PC-3 (cell line): ENCODE measurements around the gene MDK. TPM values are rescaled to one million over a fixed set of nuclear protein-coding genes. Genes with fewer than 3 reads are reported as not detected.
A peak's percentile ranks its signal among the peaks of the same experiment; 100 is the strongest.

Experiments used
- ATAC-seq: fragments of 200-7000 bp; cut with Tn5 transposase; 2 replicates; pipeline ENCODE4 v1.9.1; 2020; ENCODE audit warnings: mild to moderate bottlenecking, moderate library complexity
- BruUV-seq: library from RNA; stranded (reverse); fragments of 400-500 nt; replicated peaks from 2 replicates; lab custom pipeline; 2021; lab: Mats Ljungman, UMichigan
- CTCF ChIA-PET: fragments of 300-600 bp; sonication (Branson Sonifier 250); formaldehyde crosslinking; loops from one replicate; lab custom pipeline; 2022; ENCODE audit warnings: antibody characterized with exemption; lab: Charles Lee
- POLR2A ChIA-PET: fragments of 300-600 bp; sonication (Branson Sonifier 250); formaldehyde crosslinking; loops from one replicate; lab custom pipeline; 2022; ENCODE audit warnings: antibody characterized with exemption; ENCODE audit not compliant: unreplicated experiment; lab: Charles Lee
- DNase-seq: peaks from one replicate; pipeline ENCODE4 v3.0.0-alpha.2; 2015
- H2AFZ ChIP-seq: fragments of 300-600 bp; sonication (generic); 2 replicates; pipeline ENCODE4 v1.6.0; 2016; ENCODE audit warnings: antibody characterized with exemption, low read length
- H3F3A ChIP-seq: fragments of 300-600 bp; sonication (generic); one replicate; pipeline ENCODE4 v1.6.0; 2017; ENCODE audit warnings: antibody characterized with exemption, low read length, control low read depth, mild to moderate bottlenecking; ENCODE audit not compliant: unreplicated experiment
- H3K27ac ChIP-seq: fragments of 300-600 bp; sonication (generic); 2 replicates; pipeline ENCODE4 v1.5.1; 2016; ENCODE audit warnings: mild to moderate bottlenecking, low read length
- H3K27me3 ChIP-seq: fragments of 300-600 bp; sonication (generic); 2 replicates; pipeline ENCODE4 v1.6.1; 2016; ENCODE audit warnings: low read length, mixed read lengths
- H3K36me3 ChIP-seq: fragments of 300-600 bp; sonication (generic); 2 replicates; pipeline ENCODE4 v1.6.1; 2016; ENCODE audit warnings: low read depth, mixed run types, low read length, mixed read lengths
- H3K4me1 ChIP-seq: fragments of 300-600 bp; sonication (generic); 2 replicates; pipeline ENCODE4 v1.5.1; 2016; ENCODE audit warnings: low read length; ENCODE audit not compliant: insufficient read depth
- H3K4me2 ChIP-seq: fragments of 300-600 bp; sonication (generic); 2 replicates; pipeline ENCODE4 v1.6.0; 2016; ENCODE audit warnings: low read length
- H3K4me3 ChIP-seq: fragments of 300-600 bp; sonication (generic); 2 replicates; pipeline ENCODE4 v1.5.1; 2016; ENCODE audit warnings: mild to moderate bottlenecking, low read length, mixed read lengths
- H3K79me2 ChIP-seq: fragments of 300-600 bp; sonication (generic); 2 replicates; pipeline ENCODE4 v1.6.1; 2017; ENCODE audit warnings: low read length, mixed read lengths
- H3K9ac ChIP-seq: fragments of 300-600 bp; sonication (generic); 2 replicates; pipeline ENCODE4 v1.6.0; 2016; ENCODE audit warnings: mild to moderate bottlenecking, low read length
- H3K9me2 ChIP-seq: fragments of 300-600 bp; sonication (generic); replicated peaks from 2 replicates; pipeline ENCODE4 v1.6.1; 2016; ENCODE audit warnings: mixed run types, low read length, mixed read lengths
- H3K9me3 ChIP-seq: fragments of 300-600 bp; sonication (generic); 2 replicates; pipeline ENCODE4 v1.6.1; 2016; ENCODE audit warnings: low read length, mixed read lengths
- H4K20me1 ChIP-seq: fragments of 300-600 bp; sonication (generic); 2 replicates; pipeline ENCODE4 v1.6.1; 2016; ENCODE audit warnings: low read length, mixed read lengths
- CTCF ChIP-seq: fragments of 300-600 bp; sonication (generic); conservative IDR thresholded peaks from 2 replicates; pipeline ENCODE4 v1.5.1; 2017; ENCODE audit warnings: antibody characterized with exemption, low read depth, mild to moderate bottlenecking, low read length
- EZH2 ChIP-seq: fragments of 300-600 bp; sonication (generic); IDR thresholded peaks from one replicate; pipeline ENCODE4 v1.6.1; 2017; ENCODE audit warnings: antibody characterized with exemption, mild to moderate bottlenecking, low read length; ENCODE audit not compliant: unreplicated experiment
- EZH2phosphoT487 ChIP-seq: fragments of 300-600 bp; sonication (generic); IDR thresholded peaks from 2 replicates; pipeline ENCODE4 v1.6.1; 2018; ENCODE audit warnings: mild to moderate bottlenecking, antibody characterized with exemption, low read length, borderline replicate concordance
- intact Hi-C: fragments of 100-400 bp; cut with micrococcal nuclease; formaldehyde crosslinking; loops from 2 replicates; pipeline ENCODE4 v1.9.0; 2023
- total RNA-seq: library from RNA; depleted of rRNA; stranded (reverse); fragments of >200 nt; gene quantifications from 2 replicates; pipeline ENCODE4 v1.2.3, GENCODE V29; 2014

Gene MDK
- total RNA-seq, 1 experiment from 2014 or later = 184 TPM

GRCh38 chr11:46391578-46392420 lies 10.3 kb downstream of the MDK start, which contains the start of gene CHRM4:
TSS of gene CHRM4 (minus strand) at chr11:46391776. CDS start at chr11:46386557, 5,219 bp downstream.
- H3F3A ChIP-seq = no peaks in the 10 kb centered on the region
- H3K4me2 ChIP-seq = peak within 1 kb of the TSS; percentile 71; the same call in 1 of the 2 replicates
- H3K9me2 ChIP-seq = no peaks in the 10 kb centered on the region
- TF ChIP-seq CTCF = peak; percentile 36; the same call in 1 of the 2 replicates
- no peak for TF ChIP-seq EZH2phosphoT487
- no peak for TF ChIP-seq EZH2
- no TSS peak for BruUV-seq
- H2AFZ ChIP-seq = no peak within 1 kb of the TSS
- H3K4me1 ChIP-seq = peaks cover 16% of the 10 kb centered on the region; the same call in 1 of the 2 replicates
- CTCF ChIA-PET = interaction anchor here (0.6 kb wide), 5 partner anchors 22 to 268 kb away, joined by 3 to 11 read pairs (median 5); no protein-coding TSS in a partner anchor
- H3K36me3 ChIP-seq = no peaks in the 10 kb centered on the region
- H4K20me1 ChIP-seq = no peaks in the 10 kb centered on the region
- intact Hi-C loops = no loop called here
- no peaks in the 10 kb centered on the region for H3K9me3 ChIP-seq
- H3K27me3 ChIP-seq = peaks cover 29% of the 10 kb centered on the region
- H3K79me2 ChIP-seq = no peaks in the 10 kb centered on the region
- no peak within 1 kb of the TSS for H3K27ac ChIP-seq
- H3K9ac ChIP-seq = no peak within 1 kb of the TSS
- DNase-seq (no peak), ATAC-seq (peak; percentile 7; the same call in 1 of the 2 replicates)
- POLR2A ChIA-PET = no interaction called here
- peak within 1 kb of the TSS; percentile 37; the same call in 1 of the 2 replicates for H3K4me3 ChIP-seq

- Histone ChIP-seq H4K20me1 (no peaks in the 10 kb centered on the region), H3K9me2 (no peaks in the 10 kb centered on the region), H3K36me3 (no peaks in the 10 kb centered on the region), H3K9ac (no peak overlapping the region), H3K27ac (no peak overlapping the region), H3K4me3 (peak overlapping the region; percentile 35; the same call in 1 of the 2 replicates), H3K9me3 (no peaks in the 10 kb centered on the region), H3K4me1 (peaks cover 15% of the 10 kb centered on the region; the same call in 1 of the 2 replicates), H2AFZ (no peak overlapping the region), H3K27me3 (peaks cover 29% of the 10 kb centered on the region), H3F3A (no peaks in the 10 kb centered on the region), H3K4me2 (peak overlapping the region; percentile 71; the same call in 1 of the 2 replicates), H3K79me2 (no peaks in the 10 kb centered on the region)
- intact Hi-C loops = no loop called here
- ATAC-seq (peak; percentile 64), DNase-seq (peak; percentile 66)
- TF ChIP-seq EZH2phosphoT487 (no peak), EZH2 (no peak), CTCF (no peak)
- POLR2A ChIA-PET = no interaction called here
- CTCF ChIA-PET = interaction anchor here (0.6 kb wide), 2 partner anchors 21 to 267 kb away, joined by 4 to 5 read pairs; no protein-coding TSS in a partner anchor
- no TSS peak for BruUV-seq
Measured at GRCh38 chr11:46392421-46393230, 11.2 kb downstream of the MDK start.
